ENCODE data around the gene TM7SF2.

DNA sequence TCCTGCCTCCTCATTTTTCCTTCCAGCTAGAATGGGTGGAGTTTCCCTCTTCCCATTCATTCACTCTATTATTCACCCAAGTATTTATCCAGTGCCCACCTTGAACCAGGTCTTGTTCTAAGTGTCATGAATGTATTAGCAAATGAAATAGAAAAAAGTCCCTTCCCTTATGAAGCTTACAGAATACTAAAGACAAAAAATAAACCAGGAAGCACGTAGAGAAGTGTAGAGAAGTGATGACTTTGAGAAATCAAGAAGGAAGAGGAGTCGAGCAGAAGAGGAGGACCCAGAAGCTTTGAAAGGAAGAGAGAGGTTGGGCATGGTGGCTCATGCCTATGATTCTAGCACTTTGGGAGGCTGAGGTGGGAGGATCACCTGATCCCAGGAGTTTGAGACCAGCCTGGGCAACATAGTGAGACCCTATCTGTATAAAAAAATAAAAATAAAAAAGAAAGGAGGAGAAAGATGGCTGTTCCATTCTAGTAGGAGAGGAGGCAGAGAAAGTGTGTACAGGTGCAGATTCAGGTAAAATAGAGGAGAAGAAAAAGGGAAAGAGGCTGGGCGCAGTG, 39.7 kb downstream of the TM7SF2 start:
- TF ChIP-seq, protein P1, sequence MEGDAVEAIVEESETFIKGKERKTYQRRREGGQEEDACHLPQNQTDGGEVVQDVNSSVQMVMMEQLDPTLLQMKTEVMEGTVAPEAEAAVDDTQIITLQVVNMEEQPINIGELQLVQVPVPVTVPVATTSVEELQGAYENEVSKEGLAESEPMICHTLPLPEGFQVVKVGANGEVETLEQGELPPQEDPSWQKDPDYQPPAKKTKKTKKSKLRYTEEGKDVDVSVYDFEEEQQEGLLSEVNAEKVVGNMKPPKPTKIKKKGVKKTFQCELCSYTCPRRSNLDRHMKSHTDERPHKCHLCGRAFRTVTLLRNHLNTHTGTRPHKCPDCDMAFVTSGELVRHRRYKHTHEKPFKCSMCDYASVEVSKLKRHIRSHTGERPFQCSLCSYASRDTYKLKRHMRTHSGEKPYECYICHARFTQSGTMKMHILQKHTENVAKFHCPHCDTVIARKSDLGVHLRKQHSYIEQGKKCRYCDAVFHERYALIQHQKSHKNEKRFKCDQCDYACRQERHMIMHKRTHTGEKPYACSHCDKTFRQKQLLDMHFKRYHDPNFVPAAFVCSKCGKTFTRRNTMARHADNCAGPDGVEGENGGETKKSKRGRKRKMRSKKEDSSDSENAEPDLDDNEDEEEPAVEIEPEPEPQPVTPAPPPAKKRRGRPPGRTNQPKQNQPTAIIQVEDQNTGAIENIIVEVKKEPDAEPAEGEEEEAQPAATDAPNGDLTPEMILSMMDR (IDR thresholded peaks at IDR 0.05; ENCODE audit: low read depth, low read length, poor library complexity, severe bottlenecking) = no peak
- TF ChIP-seq EZH2phosphoT487 (IDR thresholded peaks at IDR 0.05; ENCODE audit: borderline replicate concordance, low read length) = no peak

Data from DOHH2 (cell line).